Measurements from ENCODE around the gene NTNG1.

Gene NTNG1

DNA sequence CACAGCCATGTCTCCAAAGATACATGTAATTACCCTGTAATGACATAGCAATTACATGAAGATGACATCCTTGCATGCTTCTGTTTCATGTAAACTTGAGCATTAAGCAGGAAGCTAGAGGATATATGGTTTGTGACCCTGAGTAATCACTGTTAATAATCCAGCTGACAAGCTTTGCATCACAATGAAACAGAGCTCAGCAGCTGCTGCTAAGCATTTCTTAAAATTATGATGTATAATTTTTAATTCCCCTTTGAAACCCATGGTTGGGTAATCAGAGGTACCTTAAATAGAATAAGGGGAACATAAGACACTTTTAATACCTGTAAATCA lies 293.5 kb downstream of the NTNG1 start:
- Histone ChIP-seq H3K36me3 (ENCODE audit: control insufficient read depth in 5 of 5, insufficient read depth in 5 of 5, low read length in 5 of 5) (no peaks in the 10 kb centered on the region), H3K27me3 (ENCODE audit: control insufficient read depth in 5 of 5, insufficient read depth in 4 of 5, low read length in 5 of 5) (no peaks in the 10 kb centered on the region), H3K9me3 (ENCODE audit: control insufficient read depth in 5 of 5, low read length in 5 of 5) (no peaks in the 10 kb centered on the region), H3K27ac (ENCODE audit: low read depth, low read length) (no peak overlapping the region), H3K4me1 (ENCODE audit: control insufficient read depth in 5 of 5, insufficient read depth in 5 of 5, low read length in 5 of 5) (peaks cover 0 to 3% (median 0%) of the 10 kb centered on the region in 5 donors), H3K4me3 (ENCODE audit: low read depth in 1 of 5, low read length in 5 of 5) (no peak overlapping the region), H3K9ac (ENCODE audit: low read length in 5 of 5) (no peak overlapping the region)

DNA sequence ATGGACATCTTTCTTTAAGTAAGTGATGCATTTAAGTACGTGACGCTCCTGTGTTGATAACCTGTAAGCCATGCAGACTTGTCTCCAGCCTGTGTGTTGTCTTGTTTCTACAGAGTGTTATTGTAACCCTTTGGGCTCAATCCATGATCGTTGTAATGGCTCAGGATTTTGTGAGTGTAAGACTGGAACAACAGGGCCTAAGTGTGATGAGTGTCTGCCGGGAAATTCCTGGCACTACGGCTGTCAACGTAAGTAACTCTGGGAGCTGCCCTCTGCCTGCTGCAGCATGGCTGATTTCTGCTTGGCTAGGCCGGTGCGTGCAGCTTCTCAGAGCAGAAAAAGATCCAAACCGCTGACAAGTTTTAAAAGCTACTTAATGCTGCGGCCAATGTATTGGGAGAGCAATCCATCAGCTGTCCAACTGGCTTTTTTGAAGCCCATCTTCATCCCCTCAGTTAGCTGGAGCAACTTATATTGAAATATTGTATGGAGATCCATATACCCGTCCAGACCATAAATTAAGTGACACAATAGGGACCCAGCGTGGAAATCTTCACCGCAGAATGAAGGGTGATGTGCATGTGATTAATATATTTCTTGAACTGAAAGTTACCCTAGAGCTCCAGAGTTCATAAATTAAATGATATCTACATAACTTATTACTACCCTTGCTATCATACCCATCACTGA lies 295.9 kb downstream of the NTNG1 start:
- H3K9me3 ChIP-seq (ENCODE audit: control insufficient read depth in 5 of 5, low read length in 5 of 5), result no peaks in the 10 kb centered on the region
- no peak overlapping the region for H3K4me3 ChIP-seq (ENCODE audit: low read depth in 1 of 5, low read length in 5 of 5)
- no peaks in the 10 kb centered on the region for H3K36me3 ChIP-seq (ENCODE audit: control insufficient read depth in 5 of 5, insufficient read depth in 5 of 5, low read length in 5 of 5)
- no peak overlapping the region for H3K9ac ChIP-seq (ENCODE audit: low read length in 5 of 5)
- no peaks in the 10 kb centered on the region for H3K27me3 ChIP-seq (ENCODE audit: control insufficient read depth in 5 of 5, insufficient read depth in 4 of 5, low read length in 5 of 5)
- H3K27ac ChIP-seq (ENCODE audit: low read depth, low read length), result no peak overlapping the region
- no peaks in the 10 kb centered on the region for H3K4me1 ChIP-seq (ENCODE audit: control insufficient read depth in 5 of 5, insufficient read depth in 5 of 5, low read length in 5 of 5)

DNA sequence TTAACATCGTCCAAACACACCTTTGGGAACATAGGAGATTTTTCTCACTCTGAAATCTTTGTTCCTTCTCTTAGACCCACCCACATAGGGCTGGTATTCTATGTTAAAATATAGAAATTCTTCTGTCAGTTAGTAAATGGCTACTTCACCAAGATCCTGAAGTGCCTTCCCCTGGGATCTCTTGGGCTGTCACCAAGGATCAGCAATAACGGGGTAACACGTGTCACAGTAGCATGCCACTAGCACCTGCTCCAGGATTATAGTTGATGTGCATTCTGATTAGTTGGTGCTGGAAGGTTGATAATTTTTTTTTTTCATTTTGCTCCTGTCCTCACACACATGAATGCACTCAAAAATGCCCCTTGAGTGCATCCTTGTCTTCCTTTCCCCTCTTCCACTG lies 298.7 kb downstream of the NTNG1 start:
- Histone ChIP-seq H3K4me1 (ENCODE audit: control insufficient read depth in 5 of 5, insufficient read depth in 5 of 5, low read length in 5 of 5) (no peaks in the 10 kb centered on the region), H3K27ac (ENCODE audit: low read depth, low read length) (no peak overlapping the region), H3K27me3 (ENCODE audit: control insufficient read depth in 5 of 5, insufficient read depth in 4 of 5, low read length in 5 of 5) (no peaks in the 10 kb centered on the region), H3K9me3 (ENCODE audit: control insufficient read depth in 5 of 5, low read length in 5 of 5) (no peaks in the 10 kb centered on the region), H3K4me3 (ENCODE audit: low read depth in 1 of 5, low read length in 5 of 5) (no peak overlapping the region), H3K36me3 (ENCODE audit: control insufficient read depth in 5 of 5, insufficient read depth in 5 of 5, low read length in 5 of 5) (no peaks in the 10 kb centered on the region), H3K9ac (ENCODE audit: low read length in 5 of 5) (no peak overlapping the region)

DNA sequence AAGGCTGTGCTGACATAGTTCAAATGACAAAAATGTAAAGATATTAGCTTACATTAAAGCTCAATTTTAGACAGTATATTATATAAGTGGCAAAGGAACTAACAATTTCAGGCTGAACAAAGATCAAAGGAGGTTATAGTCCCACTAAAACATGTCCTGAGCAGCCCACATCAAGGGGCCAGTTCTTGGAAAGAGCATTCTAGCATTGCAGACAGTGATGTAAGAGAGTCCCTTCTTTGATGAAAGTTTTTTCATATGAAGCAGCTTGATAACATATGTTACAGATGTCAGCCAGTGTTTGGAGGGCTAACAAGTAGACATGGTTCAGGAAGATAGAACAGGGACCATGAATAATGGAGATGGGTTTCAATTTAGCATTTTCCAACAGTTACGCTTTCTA lies 301.7 kb downstream of the NTNG1 start:
- H3K4me1 ChIP-seq (ENCODE audit: control insufficient read depth in 5 of 5, insufficient read depth in 5 of 5, low read length in 5 of 5), result no peaks in the 10 kb centered on the region
- no peaks in the 10 kb centered on the region for H3K9me3 ChIP-seq (ENCODE audit: control insufficient read depth in 5 of 5, low read length in 5 of 5)
- no peak overlapping the region for H3K27ac ChIP-seq (ENCODE audit: low read depth, low read length)
- H3K9ac ChIP-seq (ENCODE audit: low read length in 5 of 5), result no peak overlapping the region
- no peak overlapping the region for H3K4me3 ChIP-seq (ENCODE audit: low read depth in 1 of 5, low read length in 5 of 5)
- no peaks in the 10 kb centered on the region for H3K27me3 ChIP-seq (ENCODE audit: control insufficient read depth in 5 of 5, insufficient read depth in 4 of 5, low read length in 5 of 5)
- no peaks in the 10 kb centered on the region for H3K36me3 ChIP-seq (ENCODE audit: control insufficient read depth in 5 of 5, insufficient read depth in 5 of 5, low read length in 5 of 5)

DNA sequence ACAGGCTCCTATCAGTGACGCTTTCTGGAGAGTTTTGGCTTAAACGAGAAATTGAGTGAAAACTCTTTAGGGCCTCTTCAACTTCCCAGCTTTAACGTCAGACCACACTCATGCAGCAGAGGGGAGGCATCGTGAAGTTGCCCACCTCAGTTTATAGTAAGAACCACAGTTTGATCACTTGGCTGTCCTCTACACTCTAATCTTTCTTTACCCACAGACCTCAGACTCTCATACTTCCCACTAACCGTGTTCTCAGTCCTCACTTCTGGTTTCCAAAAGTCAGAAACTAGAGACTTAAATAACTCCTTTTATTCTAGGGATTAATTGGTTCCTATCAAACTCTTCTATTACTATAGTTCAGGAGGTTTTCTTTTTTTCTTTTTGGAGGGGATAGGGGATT lies 302.2 kb downstream of the NTNG1 start:
- H3K4me3 ChIP-seq (ENCODE audit: low read depth in 1 of 5, low read length in 5 of 5), result no peak overlapping the region
- H3K27me3 ChIP-seq (ENCODE audit: control insufficient read depth in 5 of 5, insufficient read depth in 4 of 5, low read length in 5 of 5), result no peaks in the 10 kb centered on the region
- no peaks in the 10 kb centered on the region for H3K4me1 ChIP-seq (ENCODE audit: control insufficient read depth in 5 of 5, insufficient read depth in 5 of 5, low read length in 5 of 5)
- H3K36me3 ChIP-seq (ENCODE audit: control insufficient read depth in 5 of 5, insufficient read depth in 5 of 5, low read length in 5 of 5), result no peaks in the 10 kb centered on the region
- H3K9me3 ChIP-seq (ENCODE audit: control insufficient read depth in 5 of 5, low read length in 5 of 5), result no peaks in the 10 kb centered on the region
- H3K9ac ChIP-seq (ENCODE audit: low read length in 5 of 5), result no peak overlapping the region
- no peak overlapping the region for H3K27ac ChIP-seq (ENCODE audit: low read depth, low read length)

DNA sequence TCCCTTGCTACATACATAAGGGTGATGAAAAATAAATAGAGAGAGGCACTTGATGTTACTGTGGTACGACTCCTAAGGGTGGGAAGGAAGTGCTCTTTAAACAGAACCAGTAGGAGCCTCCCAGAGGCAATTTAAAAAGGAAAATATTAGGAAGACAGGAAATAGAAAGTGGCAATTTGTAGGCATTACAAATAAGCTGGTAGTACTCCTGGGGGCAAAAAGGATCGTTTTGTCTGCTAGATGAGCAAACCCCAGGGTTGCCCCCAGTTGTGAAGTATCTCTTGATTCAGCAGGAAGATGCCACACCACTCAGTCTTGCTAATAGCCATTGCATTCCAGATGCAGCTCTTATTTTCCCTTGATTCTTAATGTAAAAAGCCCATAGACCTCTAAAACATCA lies 303.0 kb downstream of the NTNG1 start:
- H3K36me3 ChIP-seq (ENCODE audit: control insufficient read depth in 5 of 5, insufficient read depth in 5 of 5, low read length in 5 of 5), result no peaks in the 10 kb centered on the region
- H3K4me3 ChIP-seq (ENCODE audit: low read depth in 1 of 5, low read length in 5 of 5), result no peak overlapping the region
- H3K27me3 ChIP-seq (ENCODE audit: control insufficient read depth in 5 of 5, insufficient read depth in 4 of 5, low read length in 5 of 5), result no peaks in the 10 kb centered on the region
- H3K9ac ChIP-seq (ENCODE audit: low read length in 5 of 5), result no peak overlapping the region
- H3K9me3 ChIP-seq (ENCODE audit: control insufficient read depth in 5 of 5, low read length in 5 of 5), result no peaks in the 10 kb centered on the region
- H3K27ac ChIP-seq (ENCODE audit: low read depth, low read length), result no peak overlapping the region
- H3K4me1 ChIP-seq (ENCODE audit: control insufficient read depth in 5 of 5, insufficient read depth in 5 of 5, low read length in 5 of 5), result no peaks in the 10 kb centered on the region

DNA sequence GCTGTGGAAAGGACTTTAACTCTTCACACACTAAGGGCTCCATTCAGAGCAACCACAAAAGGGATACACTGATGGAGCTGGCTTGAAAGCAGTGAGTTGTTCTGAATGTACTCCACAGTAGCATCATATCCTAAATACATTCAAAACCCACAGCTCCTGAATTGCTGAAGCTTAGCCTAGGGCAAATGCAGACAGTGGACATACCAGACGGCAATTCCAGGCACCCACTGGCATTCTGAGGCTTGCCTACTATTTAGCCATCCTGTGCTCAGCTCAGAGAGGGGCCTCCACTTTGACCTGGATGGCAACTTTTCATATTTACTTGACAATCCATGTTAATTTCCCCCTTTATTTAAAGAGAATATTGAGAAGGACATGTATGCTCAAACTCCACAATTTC lies 303.5 kb downstream of the NTNG1 start:
- Histone ChIP-seq H3K27ac (ENCODE audit: low read depth, low read length) (no peak overlapping the region), H3K4me1 (ENCODE audit: control insufficient read depth in 5 of 5, insufficient read depth in 5 of 5, low read length in 5 of 5) (no peaks in the 10 kb centered on the region), H3K4me3 (ENCODE audit: low read depth in 1 of 5, low read length in 5 of 5) (no peak overlapping the region), H3K9me3 (ENCODE audit: control insufficient read depth in 5 of 5, low read length in 5 of 5) (no peaks in the 10 kb centered on the region), H3K9ac (ENCODE audit: low read length in 5 of 5) (no peak overlapping the region), H3K36me3 (ENCODE audit: control insufficient read depth in 5 of 5, insufficient read depth in 5 of 5, low read length in 5 of 5) (no peaks in the 10 kb centered on the region), H3K27me3 (ENCODE audit: control insufficient read depth in 5 of 5, insufficient read depth in 4 of 5, low read length in 5 of 5) (no peaks in the 10 kb centered on the region)

DNA sequence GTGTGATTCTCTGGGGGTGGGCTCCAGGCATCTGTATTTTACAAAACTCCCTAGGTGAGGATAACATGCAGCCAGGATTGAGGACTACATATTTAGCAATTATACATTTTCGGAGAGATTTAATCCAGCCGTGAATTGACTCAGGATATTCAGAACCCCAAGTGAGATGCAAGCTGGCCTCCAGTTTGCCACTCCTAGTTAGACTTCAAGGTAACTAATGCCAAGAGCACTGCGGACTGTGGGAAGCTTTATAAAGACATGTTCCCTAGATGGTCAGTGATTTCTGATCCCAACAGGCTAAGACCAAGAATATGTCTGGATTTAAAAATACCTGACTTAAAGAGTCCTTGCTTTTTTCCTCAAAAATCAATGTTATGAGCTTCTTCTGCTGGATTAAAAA lies 308.5 kb downstream of the NTNG1 start:
- no peak overlapping the region for H3K9ac ChIP-seq (ENCODE audit: low read length in 5 of 5)
- H3K27me3 ChIP-seq (ENCODE audit: control insufficient read depth in 5 of 5, insufficient read depth in 4 of 5, low read length in 5 of 5), result no peaks in the 10 kb centered on the region
- no peaks in the 10 kb centered on the region for H3K9me3 ChIP-seq (ENCODE audit: control insufficient read depth in 5 of 5, low read length in 5 of 5)
- H3K27ac ChIP-seq (ENCODE audit: low read depth, low read length), result no peak overlapping the region
- H3K36me3 ChIP-seq (ENCODE audit: control insufficient read depth in 5 of 5, insufficient read depth in 5 of 5, low read length in 5 of 5), result no peaks in the 10 kb centered on the region
- H3K4me3 ChIP-seq (ENCODE audit: low read depth in 1 of 5, low read length in 5 of 5), result no peak overlapping the region
- no peaks in the 10 kb centered on the region for H3K4me1 ChIP-seq (ENCODE audit: control insufficient read depth in 5 of 5, insufficient read depth in 5 of 5, low read length in 5 of 5)

DNA sequence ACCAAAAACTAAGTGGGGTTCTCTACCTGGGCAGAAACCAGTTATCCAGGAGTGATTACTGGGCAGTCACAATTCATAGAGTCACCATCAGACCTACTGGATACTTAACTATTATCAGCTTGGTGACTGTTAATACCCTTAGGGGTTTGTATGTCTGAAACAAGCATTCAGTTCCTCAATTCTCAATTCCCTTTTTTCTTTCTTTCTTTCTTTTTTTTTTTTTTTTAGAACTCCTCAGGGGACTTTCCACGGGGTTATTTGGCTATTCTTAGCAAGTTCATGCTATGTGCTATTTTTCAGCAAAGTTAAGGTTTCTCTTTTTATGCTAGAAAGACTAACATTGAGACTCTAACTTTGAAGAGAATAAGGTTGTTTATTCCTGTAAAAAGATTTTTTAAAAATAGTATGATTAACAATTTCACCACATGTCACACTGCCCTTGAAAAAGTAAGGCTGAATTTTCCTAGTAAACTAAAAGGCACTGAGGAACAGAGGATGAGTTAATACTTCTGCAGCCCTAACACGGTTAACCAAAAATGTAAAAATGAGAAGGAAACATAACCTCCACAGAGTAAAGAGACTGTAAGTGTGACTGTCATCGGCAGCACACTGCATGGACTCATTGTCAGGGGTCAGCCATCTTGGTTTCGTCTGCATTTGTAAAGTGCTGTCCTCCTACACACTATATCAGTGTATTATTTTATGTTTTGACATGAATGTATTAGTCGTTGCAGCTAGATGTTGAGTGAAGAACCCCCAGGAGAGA lies 310.2 kb downstream of the NTNG1 start:
- no peak overlapping the region for H3K9ac ChIP-seq (ENCODE audit: low read length in 5 of 5)
- H3K9me3 ChIP-seq (ENCODE audit: control insufficient read depth in 5 of 5, low read length in 5 of 5), result no peaks in the 10 kb centered on the region
- H3K27me3 ChIP-seq (ENCODE audit: control insufficient read depth in 5 of 5, insufficient read depth in 4 of 5, low read length in 5 of 5), result no peaks in the 10 kb centered on the region
- no peaks in the 10 kb centered on the region for H3K36me3 ChIP-seq (ENCODE audit: control insufficient read depth in 5 of 5, insufficient read depth in 5 of 5, low read length in 5 of 5)
- no peak overlapping the region for H3K4me3 ChIP-seq (ENCODE audit: low read depth in 1 of 5, low read length in 5 of 5)
- no peak overlapping the region for H3K27ac ChIP-seq (ENCODE audit: low read depth, low read length)
- H3K4me1 ChIP-seq (ENCODE audit: control insufficient read depth in 5 of 5, insufficient read depth in 5 of 5, low read length in 5 of 5), result no peaks in the 10 kb centered on the region

DNA sequence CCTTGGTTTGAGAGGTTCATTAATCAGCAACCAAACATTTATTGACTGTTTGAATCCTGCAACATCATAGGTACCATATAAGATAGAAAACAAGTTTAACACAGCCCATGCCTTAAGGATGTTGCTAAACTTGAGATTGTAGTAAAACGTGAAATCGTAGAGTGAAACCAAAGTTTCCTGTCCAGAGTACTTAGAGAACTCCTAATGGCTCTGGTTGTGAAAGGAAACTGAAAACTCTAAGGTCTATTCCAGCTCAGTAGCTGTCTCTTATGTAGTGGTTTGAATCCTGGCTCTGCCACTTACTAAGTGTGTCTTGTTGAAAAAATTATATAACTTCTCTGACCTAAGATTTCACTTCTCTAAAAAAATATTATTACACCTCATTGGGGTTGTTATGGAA lies 310.9 kb downstream of the NTNG1 start:
- H3K27me3 ChIP-seq (ENCODE audit: control insufficient read depth in 5 of 5, insufficient read depth in 4 of 5, low read length in 5 of 5), result no peaks in the 10 kb centered on the region
- H3K4me1 ChIP-seq (ENCODE audit: control insufficient read depth in 5 of 5, insufficient read depth in 5 of 5, low read length in 5 of 5), result no peaks in the 10 kb centered on the region
- no peaks in the 10 kb centered on the region for H3K9me3 ChIP-seq (ENCODE audit: control insufficient read depth in 5 of 5, low read length in 5 of 5)
- H3K27ac ChIP-seq (ENCODE audit: low read depth, low read length), result no peak overlapping the region
- H3K36me3 ChIP-seq (ENCODE audit: control insufficient read depth in 5 of 5, insufficient read depth in 5 of 5, low read length in 5 of 5), result no peaks in the 10 kb centered on the region
- H3K4me3 ChIP-seq (ENCODE audit: low read depth in 1 of 5, low read length in 5 of 5), result no peak overlapping the region
- H3K9ac ChIP-seq (ENCODE audit: low read length in 5 of 5), result no peak overlapping the region
